Breast epithelium (tissue), 4 donors: ENCODE measurements around the gene ACP4. TPM values are rescaled to one million over a fixed set of nuclear protein-coding genes. Genes with fewer than 3 reads are reported as not detected.

Experiments
- DNase-seq, 2 donors: peaks; one replicate each; pipeline ENCODE4 v3.0.0-alpha.2; 2019; ENCODE audit warnings: low spot score in 2 of 2
- H3K27ac ChIP-seq, 2 donors: fragments of 200-600 bp; sonication (generic) in 1 of 2; one replicate each; pipeline ENCODE4 v1.5.1; 2016 to 2019; ENCODE audit warnings: mild to moderate bottlenecking in 1 of 2
- H3K27me3 ChIP-seq, 2 donors: fragments of 200-600 bp; sonication (generic) in 1 of 2; one replicate each; pipeline versions ENCODE4 v1.5.1 to v1.6.0; 2017 to 2019; ENCODE audit warnings: control low read depth in 1 of 2, mild to moderate bottlenecking in 1 of 2
- H3K36me3 ChIP-seq: fragments of 200-600 bp; one replicate; pipeline ENCODE4 v1.5.1; 2019
- H3K4me1 ChIP-seq, 2 donors: fragments of 200-600 bp; sonication (generic); one replicate each; pipeline ENCODE4 v1.5.1; 2016 to 2019; ENCODE audit warnings: control low read depth in 1 of 2
- H3K4me3 ChIP-seq, 3 donors: fragments of 200-600 bp; sonication (generic); 1 replicate in 2 of 3; 2 replicates in 1 of 3; pipeline ENCODE4 v1.5.1; 2016 to 2019; ENCODE audit warnings: mild to moderate bottlenecking in 3 of 3, moderate library complexity in 2 of 3
- H3K9me3 ChIP-seq, 2 donors: fragments of 200-600 bp; sonication (generic) in 1 of 2; one replicate each; pipeline ENCODE4 v1.5.1; 2016 to 2019; ENCODE audit warnings: control low read depth in 1 of 2
- POLR2A ChIP-seq: fragments of 450-650 bp; IDR thresholded peaks from one replicate; pipeline ENCODE4 v1.6.1; 2016; ENCODE audit warnings: antibody characterized with exemption, mild to moderate bottlenecking, moderate library complexity
- POLR2AphosphoS5 ChIP-seq, 3 donors: sonication (generic); formaldehyde crosslinking; IDR thresholded peaks; one replicate each; pipeline ENCODE4 v1.6.1; 2017; ENCODE audit warnings: antibody characterized with exemption in 3 of 3
- intact Hi-C: fragments of 100-400 bp; cut with DNase I; formaldehyde crosslinking; loops from one replicate; pipeline ENCODE4 v1.15.1; 2023; ENCODE audit warnings: low total_unique reads
- total RNA-seq, 3 donors: library from RNA; depleted of rRNA; stranded (reverse); fragments of >200 nt; gene quantifications; one replicate each; pipeline ENCODE4 v1.1.0, GENCODE V29; 2016
- TF ChIP-seq, protein P1 (sequence below), 3 donors: fragments of 450-650 bp; IDR thresholded peaks; one replicate each; pipeline ENCODE4 v1.5.1; 2016 to 2017; ENCODE audit warnings: antibody characterized with exemption in 3 of 3, mild to moderate bottlenecking in 3 of 3, moderate library complexity in 3 of 3

Gene ACP4
- total RNA-seq, 3 donors from 2014 or later = not detected

DNA sequence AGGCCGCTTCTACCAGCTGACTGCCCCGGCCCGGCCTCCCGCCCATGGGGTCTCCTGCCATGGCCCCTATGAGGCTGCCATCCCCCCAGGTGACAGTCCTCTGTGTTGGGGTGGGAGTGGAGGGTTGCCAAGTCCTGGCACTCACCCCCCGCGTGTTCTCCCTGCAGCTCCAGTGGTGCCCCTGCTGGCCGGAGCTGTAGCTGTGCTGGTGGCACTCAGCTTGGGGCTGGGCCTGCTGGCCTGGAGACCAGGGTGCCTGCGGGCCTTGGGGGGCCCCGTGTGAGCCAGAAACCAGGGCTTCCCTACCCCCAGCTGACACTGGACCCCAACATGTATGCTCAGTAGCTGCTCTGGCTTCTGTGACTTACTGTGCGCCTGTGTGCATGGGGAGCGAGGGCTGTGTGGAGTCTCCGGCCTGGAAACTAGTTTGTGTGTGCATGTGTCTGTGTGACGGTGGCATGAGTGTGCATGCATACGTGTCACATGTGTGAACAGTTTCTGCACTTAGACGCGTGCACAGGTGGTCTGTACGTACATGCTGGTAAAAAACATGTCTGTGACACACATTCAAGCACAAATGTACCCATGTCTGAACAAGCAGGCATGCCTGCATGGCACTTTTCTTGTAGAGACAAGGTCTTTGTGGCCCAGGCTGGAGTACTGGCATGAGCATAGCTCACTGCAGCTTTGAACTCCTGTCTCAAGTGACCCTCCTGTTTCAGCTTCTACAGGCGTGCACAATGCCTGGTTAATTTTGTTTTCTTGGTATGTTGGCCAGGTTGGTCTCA lies 4.9 kb downstream of the ACP4 start:
- Histone ChIP-seq H3K4me1 (no peaks in the 10 kb centered on the region), H3K4me3 (no peak overlapping the region), H3K27me3 (peaks cover 0 to 6% of the 10 kb centered on the region in 2 donors), H3K36me3 (no peaks in the 10 kb centered on the region), H3K9me3 (no peaks in the 10 kb centered on the region), H3K27ac (no peak overlapping the region)
- TF ChIP-seq POLR2A (no peak), POLR2AphosphoS5 (IDR thresholded peaks at IDR 0.05) (no peak)
- TF ChIP-seq, protein P1, sequence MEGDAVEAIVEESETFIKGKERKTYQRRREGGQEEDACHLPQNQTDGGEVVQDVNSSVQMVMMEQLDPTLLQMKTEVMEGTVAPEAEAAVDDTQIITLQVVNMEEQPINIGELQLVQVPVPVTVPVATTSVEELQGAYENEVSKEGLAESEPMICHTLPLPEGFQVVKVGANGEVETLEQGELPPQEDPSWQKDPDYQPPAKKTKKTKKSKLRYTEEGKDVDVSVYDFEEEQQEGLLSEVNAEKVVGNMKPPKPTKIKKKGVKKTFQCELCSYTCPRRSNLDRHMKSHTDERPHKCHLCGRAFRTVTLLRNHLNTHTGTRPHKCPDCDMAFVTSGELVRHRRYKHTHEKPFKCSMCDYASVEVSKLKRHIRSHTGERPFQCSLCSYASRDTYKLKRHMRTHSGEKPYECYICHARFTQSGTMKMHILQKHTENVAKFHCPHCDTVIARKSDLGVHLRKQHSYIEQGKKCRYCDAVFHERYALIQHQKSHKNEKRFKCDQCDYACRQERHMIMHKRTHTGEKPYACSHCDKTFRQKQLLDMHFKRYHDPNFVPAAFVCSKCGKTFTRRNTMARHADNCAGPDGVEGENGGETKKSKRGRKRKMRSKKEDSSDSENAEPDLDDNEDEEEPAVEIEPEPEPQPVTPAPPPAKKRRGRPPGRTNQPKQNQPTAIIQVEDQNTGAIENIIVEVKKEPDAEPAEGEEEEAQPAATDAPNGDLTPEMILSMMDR (IDR thresholded peaks at IDR 0.05) = no peak
- intact Hi-C loops = no loop called here
- DNase-seq = no peak

DNA sequence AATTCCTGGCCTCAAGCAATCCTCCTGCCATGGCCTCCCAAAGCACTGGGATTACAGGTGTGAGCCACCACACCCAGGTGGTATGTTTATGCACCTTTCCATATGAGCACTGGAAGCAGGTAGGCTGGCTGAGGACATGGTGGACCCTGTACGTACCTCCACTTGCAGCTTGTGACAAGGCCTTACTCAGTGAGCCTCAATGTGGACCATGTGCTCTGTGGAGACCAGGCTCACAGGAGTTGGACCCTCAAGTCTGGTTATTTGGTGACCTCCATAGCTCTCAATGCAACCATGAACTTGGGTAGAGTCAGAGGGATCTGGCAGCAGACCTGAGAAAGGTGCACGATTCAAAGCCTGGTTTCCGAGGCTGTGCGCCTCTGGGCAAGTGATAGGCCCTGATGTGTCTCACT lies 5.5 kb downstream of the ACP4 start:
- Histone ChIP-seq H3K9me3 (no peaks in the 10 kb centered on the region), H3K36me3 (no peaks in the 10 kb centered on the region), H3K4me3 (no peak overlapping the region), H3K4me1 (no peaks in the 10 kb centered on the region), H3K27me3 (peaks cover 0 to 6% of the 10 kb centered on the region in 2 donors), H3K27ac (no peak overlapping the region)
- TF ChIP-seq POLR2AphosphoS5 (IDR thresholded peaks at IDR 0.05) (no peak), POLR2A (no peak)
- TF ChIP-seq, protein P1 (IDR thresholded peaks at IDR 0.05) = no peak
- intact Hi-C loops = no loop called here
- no peak for DNase-seq

DNA sequence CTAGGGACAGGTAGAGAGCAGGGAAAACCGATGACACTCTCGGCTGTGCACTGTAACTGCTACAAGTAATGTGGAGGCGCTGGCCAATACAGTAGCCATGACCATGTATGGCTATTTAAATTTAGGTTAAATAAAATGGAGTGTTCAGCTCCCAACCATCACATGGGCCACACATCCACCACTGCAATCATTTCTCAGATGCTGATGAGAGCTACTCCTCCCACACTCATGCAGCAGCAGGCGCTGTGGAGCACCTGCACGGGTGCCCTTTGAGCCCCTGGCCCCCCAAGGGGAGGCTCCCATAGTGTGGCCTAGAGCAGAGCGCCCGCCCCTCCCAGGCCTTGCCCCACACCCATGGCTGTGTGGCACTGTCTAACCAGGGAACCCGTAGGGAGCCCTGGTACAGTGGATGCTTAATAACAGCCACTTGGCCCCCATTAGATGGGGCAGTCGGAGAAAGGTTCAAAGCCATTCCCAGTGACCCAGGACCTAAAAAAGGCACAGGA lies 6.0 kb downstream of the ACP4 start:
- TF ChIP-seq POLR2A (no peak), POLR2AphosphoS5 (IDR thresholded peaks at IDR 0.05) (no peak)
- TF ChIP-seq, protein P1 (IDR thresholded peaks at IDR 0.05) = no peak
- no peak for DNase-seq
- intact Hi-C loops = no loop called here
- Histone ChIP-seq H3K4me3 (no peak overlapping the region), H3K27me3 (peaks cover 0 to 6% of the 10 kb centered on the region in 2 donors), H3K9me3 (no peaks in the 10 kb centered on the region), H3K4me1 (no peaks in the 10 kb centered on the region), H3K36me3 (no peaks in the 10 kb centered on the region), H3K27ac (no peak overlapping the region)

DNA sequence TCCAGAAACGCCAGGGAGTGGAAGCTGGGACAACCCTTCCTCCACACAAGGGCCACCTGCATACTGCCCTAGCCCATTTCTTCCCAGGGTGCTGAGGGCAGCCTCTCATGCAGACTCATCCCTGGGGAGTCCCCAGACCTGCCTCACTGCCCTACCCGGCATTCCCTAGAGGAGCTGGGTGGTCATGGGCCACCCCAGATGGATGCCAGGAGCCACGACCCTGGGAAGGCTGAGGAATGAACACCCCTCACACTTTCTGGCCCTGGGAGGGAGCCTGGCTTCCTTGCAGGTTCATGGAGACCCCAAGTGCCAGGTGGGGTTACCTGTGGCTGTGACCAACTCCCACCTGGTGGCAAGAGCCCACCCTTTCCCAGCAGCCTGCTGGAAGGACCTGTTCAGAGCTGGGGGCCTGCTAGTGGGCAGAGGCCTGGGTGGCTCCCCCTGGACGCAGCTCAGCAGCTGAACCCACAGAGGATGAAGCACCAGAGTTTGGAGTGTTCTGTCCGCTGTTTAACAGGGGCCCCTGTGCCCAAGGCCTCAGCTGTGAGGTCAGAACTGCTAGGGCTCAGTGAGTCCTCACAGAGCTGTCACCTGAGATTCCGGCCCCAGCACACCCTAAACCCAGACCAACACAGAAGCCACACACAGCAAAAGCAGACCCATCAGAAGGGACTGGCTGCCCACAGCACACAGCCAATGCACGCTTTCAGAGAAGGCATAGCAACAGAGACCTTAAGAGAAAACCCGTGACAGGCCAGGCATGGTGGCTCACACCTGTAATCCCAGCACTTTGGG lies 6.6 kb downstream of the ACP4 start:
- intact Hi-C loops = no loop called here
- no peak for DNase-seq
- Histone ChIP-seq H3K27ac (no peak overlapping the region), H3K4me1 (no peaks in the 10 kb centered on the region), H3K27me3 (peaks cover 0 to 6% of the 10 kb centered on the region in 2 donors), H3K9me3 (no peaks in the 10 kb centered on the region), H3K4me3 (no peak overlapping the region), H3K36me3 (no peaks in the 10 kb centered on the region)
- TF ChIP-seq POLR2AphosphoS5 (IDR thresholded peaks at IDR 0.05) (no peak), POLR2A (no peak)
- TF ChIP-seq, protein P1 (IDR thresholded peaks at IDR 0.05) = no peak

DNA sequence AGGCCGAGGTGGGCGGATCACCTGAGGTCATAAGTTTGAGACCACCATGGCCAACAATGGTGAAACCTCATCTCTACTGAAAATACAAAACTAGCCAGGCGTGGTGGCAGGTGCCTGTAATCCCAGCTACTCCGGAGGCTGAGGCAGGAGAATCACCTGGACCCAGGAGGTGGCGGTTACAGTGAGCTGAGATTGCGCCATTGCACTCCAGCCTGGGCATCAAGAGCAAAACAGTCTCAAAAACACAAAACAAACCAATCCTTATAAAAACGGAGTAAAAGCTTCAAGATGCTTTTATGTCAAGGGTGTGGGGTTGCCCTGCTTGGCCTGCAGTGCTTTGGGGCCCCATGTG lies 7.2 kb downstream of the ACP4 start:
- Histone ChIP-seq H3K27ac (no peak overlapping the region), H3K4me3 (no peak overlapping the region), H3K9me3 (no peaks in the 10 kb centered on the region), H3K27me3 (peaks cover 0 to under 1% of the 10 kb centered on the region in 2 donors), H3K36me3 (no peaks in the 10 kb centered on the region), H3K4me1 (no peaks in the 10 kb centered on the region)
- no peak for TF ChIP-seq POLR2A
- no peak for TF ChIP-seq POLR2AphosphoS5 (IDR thresholded peaks at IDR 0.05)
- TF ChIP-seq, protein P1 (IDR thresholded peaks at IDR 0.05) = no peak
- DNase-seq = no peak
- intact Hi-C loops = no loop called here
